ENCODE results near the gene GPR87. TPM values are rescaled to one million over a fixed set of nuclear protein-coding genes. Genes with fewer than 3 reads are reported as not detected.

GPR87 gene
- total and polyA plus RNA-seq, 12 donors: 0.01 TPM; not detected in 11

DNA sequence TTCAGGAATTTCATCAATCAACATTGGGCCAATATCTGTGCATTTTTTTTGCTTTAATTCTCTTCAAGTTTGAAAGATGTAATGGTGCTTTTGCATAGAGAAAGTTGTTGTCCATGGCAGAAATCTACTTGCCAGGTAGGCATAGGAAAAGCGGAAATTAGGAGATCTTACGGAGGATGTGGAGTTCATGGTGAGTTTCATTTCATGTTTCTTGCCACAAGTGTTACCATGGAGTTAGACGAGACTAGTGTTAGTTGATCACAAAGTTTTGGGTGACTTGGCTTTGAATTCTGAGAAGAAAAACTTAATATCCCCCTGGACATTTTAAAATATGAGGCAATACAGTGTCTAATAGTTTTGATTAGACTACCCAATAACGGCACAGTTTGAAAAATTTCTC, 13.8 kb upstream of the GPR87 start:
- no peaks in the 10 kb centered on the region for H3K9me3 ChIP-seq
- intact Hi-C loops (cut with DNase I): no loop called here
- no peaks in the 10 kb centered on the region for H3K36me3 ChIP-seq
- TF ChIP-seq, protein P1, sequence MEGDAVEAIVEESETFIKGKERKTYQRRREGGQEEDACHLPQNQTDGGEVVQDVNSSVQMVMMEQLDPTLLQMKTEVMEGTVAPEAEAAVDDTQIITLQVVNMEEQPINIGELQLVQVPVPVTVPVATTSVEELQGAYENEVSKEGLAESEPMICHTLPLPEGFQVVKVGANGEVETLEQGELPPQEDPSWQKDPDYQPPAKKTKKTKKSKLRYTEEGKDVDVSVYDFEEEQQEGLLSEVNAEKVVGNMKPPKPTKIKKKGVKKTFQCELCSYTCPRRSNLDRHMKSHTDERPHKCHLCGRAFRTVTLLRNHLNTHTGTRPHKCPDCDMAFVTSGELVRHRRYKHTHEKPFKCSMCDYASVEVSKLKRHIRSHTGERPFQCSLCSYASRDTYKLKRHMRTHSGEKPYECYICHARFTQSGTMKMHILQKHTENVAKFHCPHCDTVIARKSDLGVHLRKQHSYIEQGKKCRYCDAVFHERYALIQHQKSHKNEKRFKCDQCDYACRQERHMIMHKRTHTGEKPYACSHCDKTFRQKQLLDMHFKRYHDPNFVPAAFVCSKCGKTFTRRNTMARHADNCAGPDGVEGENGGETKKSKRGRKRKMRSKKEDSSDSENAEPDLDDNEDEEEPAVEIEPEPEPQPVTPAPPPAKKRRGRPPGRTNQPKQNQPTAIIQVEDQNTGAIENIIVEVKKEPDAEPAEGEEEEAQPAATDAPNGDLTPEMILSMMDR (IDR thresholded peaks at IDR 0.05): no peak
- H3K27me3 ChIP-seq: no peaks in the 10 kb centered on the region
- H3K27ac ChIP-seq: peak overlapping the region in 1 of 10 donors; percentile 9
- ATAC-seq: no peak
- WGBS, 2 donors: 76 to 78% methylated on average over 4 of the region's 4 CpGs
- no peak overlapping the region for H3K4me3 ChIP-seq
- DNase-seq: no peak
- peaks cover 0 to 53% (median 0%) of the 10 kb centered on the region in 9 donors for H3K4me1 ChIP-seq

DNA sequence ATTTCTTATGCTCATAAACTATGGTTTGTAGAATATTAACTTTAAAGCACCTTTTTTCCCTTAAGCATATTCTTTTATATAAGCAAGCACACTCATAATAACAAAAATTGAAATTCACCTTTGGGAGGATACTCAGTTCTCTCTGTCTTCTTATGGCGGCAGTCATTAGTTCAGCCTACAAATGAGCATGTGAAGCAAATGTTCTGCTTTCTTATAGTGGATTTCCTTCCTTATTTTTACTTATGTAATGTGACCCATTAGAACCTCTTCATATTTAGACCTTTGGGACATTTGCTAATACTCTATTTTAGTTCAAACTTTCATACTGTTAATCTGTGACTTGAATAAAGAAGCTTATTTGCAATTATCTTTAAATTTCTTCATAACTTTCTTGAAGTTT, 12.7 kb upstream of the GPR87 start, which contains the start of gene P2RY13:
Gene P2RY13, minus strand, starts transcription at position 187 of the 400 bp plus-strand sequence. Its CDS starts 21 bp downstream, at position 166.
- DNase-seq (no peak), ATAC-seq (peak in 3 of 8 donors; percentile 23 to 39 (median 39))
- no peaks in the 10 kb centered on the region for H3K9me3 ChIP-seq
- H3K27ac ChIP-seq: peak within 1 kb of the TSS in 2 of 10 donors; percentile 38 to 81
- TF ChIP-seq, protein P1 (IDR thresholded peaks at IDR 0.05): no peak
- H3K27me3 ChIP-seq: no peaks in the 10 kb centered on the region
- intact Hi-C loops (cut with DNase I): loop anchor here in 2 of 10 donors (5.0 kb wide), 2 partner anchors 157 to 162 kb away; no protein-coding TSS in a partner anchor
- H3K36me3 ChIP-seq: no peaks in the 10 kb centered on the region
- peaks cover 0 to 53% (median 0%) of the 10 kb centered on the region in 9 donors for H3K4me1 ChIP-seq
- peak within 1 kb of the TSS in 6 of 10 donors; percentile 10 to 52 (median 29) for H3K4me3 ChIP-seq
- 88 to 98% methylated on average over 1 of the region's 1 CpG for WGBS, 2 donors

DNA sequence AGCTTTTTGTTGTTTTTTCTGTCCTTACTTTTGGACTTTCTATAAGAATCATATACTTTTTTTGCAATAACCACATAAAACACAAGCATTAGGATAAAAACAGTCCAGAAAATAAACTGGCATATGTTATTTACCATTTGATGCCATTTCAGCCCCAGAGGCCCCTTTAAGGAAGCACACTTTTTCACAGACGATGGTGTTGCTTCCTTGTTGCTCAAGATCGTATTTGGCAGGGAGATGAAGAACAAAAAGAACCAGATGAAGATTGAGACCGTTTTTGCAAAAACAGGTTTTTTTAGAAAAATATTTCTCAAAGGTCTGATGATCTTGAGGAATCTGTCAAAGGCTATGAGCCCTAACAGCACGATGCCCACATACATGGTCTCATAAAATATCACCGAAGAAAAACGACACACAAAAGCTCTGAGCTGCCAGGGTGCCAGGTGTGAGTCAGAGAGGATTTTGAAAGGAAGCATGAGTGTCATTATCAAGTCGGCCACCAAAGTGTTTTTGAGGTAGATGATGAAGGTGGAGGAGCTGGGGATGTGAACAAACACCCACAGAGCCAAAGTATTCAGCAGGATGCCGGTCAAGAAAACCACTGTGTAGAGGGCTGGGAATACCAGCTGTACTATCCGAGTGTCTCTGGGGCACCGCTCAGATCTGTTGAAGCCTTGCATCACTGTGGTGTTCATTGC, 11.8 kb upstream of the GPR87 start:
- intact Hi-C loops (cut with DNase I): loop anchor here in 2 of 10 donors (5.0 kb wide), 2 partner anchors 156 to 161 kb away; no protein-coding TSS in a partner anchor
- peak in 4 of 8 donors; percentile 28 to 62 (median 52) for ATAC-seq
- peak overlapping the region in 6 of 10 donors; percentile 10 to 52 (median 29) for H3K4me3 ChIP-seq
- DNase-seq: no peak
- WGBS, 2 donors: 59 to 69% methylated on average over 10 of the region's 10 CpGs
- H3K9me3 ChIP-seq: no peaks in the 10 kb centered on the region
- H3K27me3 ChIP-seq: no peaks in the 10 kb centered on the region
- TF ChIP-seq, protein P1 (IDR thresholded peaks at IDR 0.05): no peak
- peaks cover 0 to 53% (median 0%) of the 10 kb centered on the region in 9 donors for H3K4me1 ChIP-seq
- H3K27ac ChIP-seq: peak overlapping the region in 2 of 10 donors; percentile 38 to 81
- H3K36me3 ChIP-seq: no peaks in the 10 kb centered on the region

DNA sequence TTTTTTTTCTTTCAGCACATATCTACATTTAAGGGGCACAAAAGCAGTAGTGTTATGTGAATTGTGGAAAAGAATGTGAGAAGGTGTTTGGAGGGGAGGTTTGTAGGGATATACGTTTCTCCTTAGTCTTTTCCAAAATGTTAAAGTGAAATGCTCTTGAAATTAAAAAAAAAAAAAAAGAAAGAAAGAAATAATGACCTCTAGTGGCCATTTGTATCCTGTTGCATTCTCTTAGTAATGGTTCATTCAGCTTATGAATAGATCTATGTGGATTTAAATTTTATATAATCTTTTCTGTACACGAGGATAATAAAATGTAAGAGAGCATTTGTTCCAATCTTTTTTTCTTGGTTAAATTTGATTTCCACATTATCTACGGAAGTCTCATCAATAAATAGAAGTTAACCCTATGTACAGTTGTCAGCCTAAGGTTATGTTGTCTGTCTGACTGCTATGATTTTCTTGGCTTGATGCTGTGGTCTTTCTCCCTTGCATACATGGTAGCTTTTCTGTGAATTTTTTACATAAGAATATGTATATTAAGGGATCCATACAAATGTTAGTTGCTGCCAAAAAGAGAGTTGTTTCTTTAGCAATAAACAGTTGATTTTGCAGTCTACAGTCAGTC, 11.1 kb upstream of the GPR87 start:
- 19 to 21% methylated on average over 3 of the region's 3 CpGs for WGBS, 2 donors
- H3K36me3 ChIP-seq: no peaks in the 10 kb centered on the region
- TF ChIP-seq, protein P1 (IDR thresholded peaks at IDR 0.05): peak; percentile 33 to 76 (median 66)
- intact Hi-C loops (cut with DNase I): loop anchor here in 2 of 10 donors (5.0 kb wide), 2 partner anchors 155 to 160 kb away; no protein-coding TSS in a partner anchor
- DNase-seq (no peak), ATAC-seq (peak in 2 of 8 donors; percentile 40 to 54)
- H3K4me1 ChIP-seq: peaks cover 0 to 53% (median 0%) of the 10 kb centered on the region in 9 donors
- peak overlapping the region in 2 of 10 donors; percentile 38 to 81 for H3K27ac ChIP-seq
- no peaks in the 10 kb centered on the region for H3K27me3 ChIP-seq
- peak overlapping the region in 7 of 10 donors; percentile 2 to 52 (median 26) for H3K4me3 ChIP-seq
- no peaks in the 10 kb centered on the region for H3K9me3 ChIP-seq

Data from heart right ventricle (tissue), 16 donors.